Fibroblast of mammary gland (primary cell): Measurements from ENCODE around the gene BMPR1B.

ENCODE experiments used
- DNase-seq: peaks from one replicate; pipeline ENCODE4 v3.0.0-alpha.2; 2010; ENCODE audit warnings: low read depth
- H3K4me3 ChIP-seq: 2 replicates; pipeline ENCODE4 v1.5.1; 2011; ENCODE audit warnings: low read depth, mild to moderate bottlenecking, low read length, moderate library complexity; ENCODE audit not compliant: control insufficient read depth
- TF ChIP-seq, protein P1 (sequence below): conservative IDR thresholded peaks from 2 replicates; pipeline ENCODE4 v1.5.1; 2011; ENCODE audit warnings: low read depth, low read length, inconsistent platforms; ENCODE audit not compliant: control insufficient read depth, insufficient read depth

Gene BMPR1B

DNA sequence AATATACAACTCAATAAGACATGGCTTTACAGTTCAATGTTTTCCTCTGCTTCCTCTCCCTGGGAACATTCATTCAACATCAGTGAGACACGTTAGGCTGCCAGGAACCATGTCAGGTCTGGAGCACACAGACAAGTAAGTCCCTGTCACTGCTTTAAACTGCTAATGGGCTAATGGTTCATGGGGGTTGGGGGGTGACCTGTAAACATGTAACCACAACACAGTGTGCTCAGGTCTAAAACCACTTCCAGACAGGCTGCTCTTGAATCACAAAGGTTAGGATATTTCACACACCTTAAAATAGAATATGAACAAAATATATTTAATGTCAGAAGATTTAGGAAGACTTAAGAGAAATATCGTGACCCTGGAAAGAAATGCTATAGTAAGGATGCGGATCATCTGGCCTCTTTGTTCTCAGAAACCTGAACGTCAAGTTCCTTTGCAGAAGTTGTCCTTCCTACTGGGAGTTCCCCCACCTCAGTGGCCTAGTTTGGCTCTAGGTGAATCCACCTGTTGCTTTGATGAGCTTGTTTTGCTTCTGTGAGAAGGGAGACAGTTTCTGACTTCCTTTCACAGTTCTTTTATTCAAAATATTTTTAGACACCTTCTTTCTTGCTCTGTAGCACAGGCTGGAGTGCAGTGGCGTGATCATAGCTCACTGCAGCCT is 431.1 kb downstream of the BMPR1B start:
- TF ChIP-seq, protein P1, sequence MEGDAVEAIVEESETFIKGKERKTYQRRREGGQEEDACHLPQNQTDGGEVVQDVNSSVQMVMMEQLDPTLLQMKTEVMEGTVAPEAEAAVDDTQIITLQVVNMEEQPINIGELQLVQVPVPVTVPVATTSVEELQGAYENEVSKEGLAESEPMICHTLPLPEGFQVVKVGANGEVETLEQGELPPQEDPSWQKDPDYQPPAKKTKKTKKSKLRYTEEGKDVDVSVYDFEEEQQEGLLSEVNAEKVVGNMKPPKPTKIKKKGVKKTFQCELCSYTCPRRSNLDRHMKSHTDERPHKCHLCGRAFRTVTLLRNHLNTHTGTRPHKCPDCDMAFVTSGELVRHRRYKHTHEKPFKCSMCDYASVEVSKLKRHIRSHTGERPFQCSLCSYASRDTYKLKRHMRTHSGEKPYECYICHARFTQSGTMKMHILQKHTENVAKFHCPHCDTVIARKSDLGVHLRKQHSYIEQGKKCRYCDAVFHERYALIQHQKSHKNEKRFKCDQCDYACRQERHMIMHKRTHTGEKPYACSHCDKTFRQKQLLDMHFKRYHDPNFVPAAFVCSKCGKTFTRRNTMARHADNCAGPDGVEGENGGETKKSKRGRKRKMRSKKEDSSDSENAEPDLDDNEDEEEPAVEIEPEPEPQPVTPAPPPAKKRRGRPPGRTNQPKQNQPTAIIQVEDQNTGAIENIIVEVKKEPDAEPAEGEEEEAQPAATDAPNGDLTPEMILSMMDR, result no peak
- no peak for DNase-seq
- no peak overlapping the region for H3K4me3 ChIP-seq

DNA sequence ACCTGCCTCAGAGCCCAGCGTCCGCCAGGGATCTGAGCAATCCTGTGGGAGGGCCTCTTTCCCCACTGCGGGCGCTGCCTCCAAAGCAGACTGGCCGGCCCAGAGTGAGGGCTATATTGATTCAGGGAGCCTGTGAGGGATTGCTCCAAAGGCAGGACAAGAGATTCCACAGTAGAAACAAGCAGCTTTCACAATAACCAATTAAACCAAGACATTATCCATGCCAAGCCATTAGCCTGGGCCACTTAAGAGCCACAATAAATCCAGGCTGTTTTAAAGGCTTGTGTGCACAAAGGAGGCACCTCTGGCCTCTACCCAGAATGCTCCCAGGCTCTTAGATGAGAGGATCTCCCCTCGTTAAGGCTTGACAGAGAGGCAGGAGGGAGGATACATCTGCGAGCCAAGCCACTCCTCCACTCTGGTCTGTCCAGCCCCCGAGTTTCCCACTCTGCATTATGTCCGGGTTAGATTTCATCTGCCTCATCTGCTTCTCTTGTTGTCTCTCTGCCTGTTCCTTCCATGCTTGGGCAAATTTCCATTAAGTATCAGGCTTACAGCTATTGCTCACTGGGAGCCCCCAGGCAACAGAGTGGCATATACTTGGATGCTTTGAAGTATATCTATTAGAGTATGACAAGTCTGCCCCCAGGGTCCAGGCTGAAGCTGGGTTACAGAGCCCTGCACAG is 433.1 kb downstream of the BMPR1B start:
- no peak for DNase-seq
- TF ChIP-seq, protein P1, result no peak
- H3K4me3 ChIP-seq, result no peak overlapping the region

DNA sequence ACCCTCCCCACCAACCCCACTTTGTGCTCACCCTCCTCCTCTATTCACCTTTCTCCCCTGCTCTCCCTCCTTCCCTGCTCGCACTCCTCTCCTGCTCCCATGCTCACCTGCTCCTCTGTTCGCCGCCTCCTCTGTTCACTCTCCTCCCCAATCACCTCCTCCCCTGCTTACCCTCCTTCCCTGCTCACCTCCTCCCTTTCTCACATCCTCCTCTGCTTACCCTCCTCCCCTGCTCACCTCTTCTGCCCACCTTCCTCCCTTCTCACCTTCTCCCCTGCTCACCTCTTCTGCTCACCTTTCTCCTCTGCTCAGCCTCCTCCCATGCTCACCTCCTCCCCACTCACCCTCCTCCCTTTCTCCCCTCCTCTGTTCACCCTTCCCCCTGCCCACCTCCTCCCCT is 433.8 kb downstream of the BMPR1B start:
- H3K4me3 ChIP-seq, result no peak overlapping the region

DNA sequence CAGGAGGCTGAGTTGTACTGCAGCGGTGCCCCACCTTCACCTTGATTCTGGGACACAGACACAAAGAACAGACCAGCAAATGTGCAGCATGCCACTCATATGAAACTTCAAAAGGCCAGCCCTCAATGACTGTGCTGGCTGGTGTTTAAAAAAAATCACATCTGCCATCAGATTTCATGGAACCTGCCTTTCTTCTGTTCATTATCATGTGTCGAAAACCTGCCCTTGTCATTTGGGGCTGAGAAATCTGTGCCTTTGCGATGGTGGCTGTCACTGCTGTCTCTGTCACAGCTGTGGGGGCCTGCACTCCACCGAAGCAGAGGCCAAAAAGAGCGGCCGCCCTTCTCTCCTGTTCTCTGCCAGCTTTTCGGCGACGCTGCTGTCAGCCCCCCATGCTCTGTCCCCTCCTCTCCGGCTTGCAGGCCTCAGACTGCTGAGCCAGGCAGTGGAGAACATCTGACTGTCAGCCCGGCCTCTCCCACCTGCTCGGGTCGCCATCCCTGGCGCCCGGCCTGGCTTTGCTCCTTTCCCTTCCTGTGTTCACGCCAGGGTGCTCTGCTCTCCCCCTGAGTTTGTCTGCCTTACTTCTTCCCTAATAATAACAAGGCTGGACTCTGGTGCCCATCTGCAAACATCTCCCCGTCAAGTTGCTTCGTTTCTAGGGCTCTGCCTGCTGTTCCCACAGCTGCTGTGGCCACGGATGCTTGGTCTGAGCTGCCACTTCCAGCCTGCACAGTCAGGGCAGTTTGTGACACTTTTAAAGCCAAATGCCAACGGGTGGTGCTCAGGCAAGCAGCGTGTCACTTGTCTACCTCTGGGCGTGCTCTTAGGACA is 435.9 kb downstream of the BMPR1B start:
- no peak for DNase-seq
- no peak overlapping the region for H3K4me3 ChIP-seq
- TF ChIP-seq, protein P1, result no peak

More for the DNA sequence above, 433.8 kb downstream of the BMPR1B start:
- DNase-seq, result no peak
- TF ChIP-seq, protein P1, result no peak

DNA sequence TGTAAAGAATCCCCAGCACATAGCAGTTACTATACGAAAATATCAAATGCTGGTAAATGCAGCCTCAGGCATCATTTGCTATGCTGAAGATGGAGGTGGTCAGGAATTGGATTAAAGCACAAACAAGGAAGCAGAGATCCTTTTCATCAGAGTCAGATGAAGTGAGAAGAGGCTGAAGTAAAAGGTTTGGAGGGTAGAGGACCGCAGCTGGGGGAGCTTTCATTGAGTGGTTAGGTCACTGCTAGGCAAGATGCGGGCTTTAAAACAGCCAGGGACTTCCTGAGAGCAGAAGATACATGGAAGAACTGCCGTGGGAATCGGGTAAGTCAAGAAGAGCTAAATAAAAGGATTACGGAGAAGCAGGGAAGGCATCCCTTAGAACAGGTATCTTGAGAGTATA is 439.6 kb downstream of the BMPR1B start:
- no peak for DNase-seq
- TF ChIP-seq, protein P1, result no peak
- H3K4me3 ChIP-seq, result no peak overlapping the region

DNA sequence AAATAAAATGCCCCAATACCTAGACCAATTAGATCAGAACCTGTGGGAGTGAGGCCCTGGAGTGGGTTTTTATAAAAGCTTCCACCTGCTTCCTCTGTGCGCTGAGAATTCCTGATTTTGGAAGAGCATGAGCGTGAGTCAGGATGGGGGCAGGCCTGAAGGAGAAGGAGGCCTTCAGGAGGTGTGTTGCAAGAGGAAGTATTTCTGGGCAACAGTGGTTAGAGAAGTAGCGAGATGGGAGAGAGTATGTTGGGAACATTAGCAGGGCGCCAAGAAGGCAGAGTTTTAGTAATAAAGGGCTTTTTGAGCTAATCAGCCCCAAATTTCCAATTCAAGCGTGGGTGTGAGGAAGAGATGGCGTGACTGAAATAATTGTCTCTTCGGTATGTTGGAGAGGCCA is 441.2 kb downstream of the BMPR1B start:
- DNase-seq, result no peak
- TF ChIP-seq, protein P1, result no peak
- no peak overlapping the region for H3K4me3 ChIP-seq
